Common myeloid progenitor, CD34-positive (primary cell): ENCODE data around the gene APOD.

Experiments used
- CTCF ChIA-PET: fragments of 350-600 bp; sonication (Branson Sonifier 250); formaldehyde crosslinking; loops from one replicate; lab custom pipeline; 2021; ENCODE audit warnings: antibody characterized with exemption; lab: Charles Lee
- POLR2A ChIA-PET: fragments of 350-600 bp; sonication (Branson Sonifier 250); formaldehyde crosslinking; loops from one replicate; lab custom pipeline; 2021; ENCODE audit warnings: antibody characterized with exemption; lab: Charles Lee
- DNase-seq, 3 donors: peaks; one replicate each; pipeline versions ENCODE4 v3.0.0 to v3.0.0-alpha.2; 2013
- H3K27ac ChIP-seq, 2 experiments: 1 replicate in 1 of 2; 2 replicates in 1 of 2; pipeline ENCODE4 v1.7.0; 2013; ENCODE audit warnings: inconsistent platforms in 2 of 2, low read length in 2 of 2, mild to moderate bottlenecking in 2 of 2, low read depth in 1 of 2, moderate library complexity in 1 of 2; ENCODE audit not compliant: severe bottlenecking in 2 of 2, insufficient read depth in 1 of 2, poor library complexity in 1 of 2
- H3K27me3 ChIP-seq, 5 experiments: replicated peaks in 2 of 5; 1 replicate in 3 of 5; 2 replicates in 2 of 5; pipeline versions ENCODE4 v1.6.1 to v1.7.0; 2013; ENCODE audit warnings: low read length in 4 of 5, mild to moderate bottlenecking in 2 of 5, moderate library complexity in 2 of 5, inconsistent platforms in 1 of 5; ENCODE audit not compliant: insufficient read depth in 5 of 5, control insufficient read depth in 4 of 5
- H3K36me3 ChIP-seq, 4 experiments: 1 replicate in 2 of 4; 2 replicates in 2 of 4; pipeline versions ENCODE4 v1.6.1 to v1.7.0; 2013; ENCODE audit warnings: low read length in 3 of 4, control low read depth in 1 of 4, mild to moderate bottlenecking in 1 of 4; ENCODE audit not compliant: control insufficient read depth in 4 of 4, insufficient read depth in 4 of 4
- H3K4me1 ChIP-seq, 4 experiments: 1 replicate in 3 of 4; 2 replicates in 1 of 4; pipeline versions ENCODE4 v1.6.1 to v1.7.1; 2013; ENCODE audit warnings: low read length in 3 of 4, mild to moderate bottlenecking in 3 of 4, control low read depth in 1 of 4, inconsistent platforms in 1 of 4, moderate library complexity in 1 of 4; ENCODE audit not compliant: control insufficient read depth in 4 of 4, insufficient read depth in 4 of 4; ENCODE audit errors: control extremely low read depth in 1 of 4
- H3K4me3 ChIP-seq, 7 experiments: 1 replicate in 4 of 7; 2 replicates in 3 of 7; pipeline versions ENCODE4 v1.5.1 to v1.7.0; 2013; ENCODE audit warnings: mild to moderate bottlenecking in 7 of 7, low read length in 6 of 7, moderate library complexity in 6 of 7, inconsistent platforms in 2 of 7, low read depth in 2 of 7, control low read depth in 1 of 7; ENCODE audit not compliant: insufficient read depth in 4 of 7, control insufficient read depth in 1 of 7; ENCODE audit errors: extremely low read depth in 1 of 7
- H3K9me3 ChIP-seq, 5 experiments: 1 replicate in 4 of 5; 2 replicates in 1 of 5; pipeline versions ENCODE4 v1.6.1 to v1.7.1; 2013; ENCODE audit warnings: low read length in 4 of 5, mild to moderate bottlenecking in 2 of 5, inconsistent platforms in 1 of 5, low read depth in 1 of 5, moderate library complexity in 1 of 5; ENCODE audit not compliant: control insufficient read depth in 4 of 5, insufficient read depth in 2 of 5; ENCODE audit errors: control extremely low read depth in 1 of 5
- WGBS: methylation state at CpG from one replicate; pipeline ENCODE4 v1.1.5; 2013; ENCODE audit not compliant: insufficient coverage; 5-methylcytosine and 5-hydroxymethylcytosine counted together

The APOD gene

GRCh38 chr3:195584543-195584870 is 767 bp upstream of the APOD start:
- Histone ChIP-seq H3K36me3 (no peaks in the 10 kb centered on the region), H3K4me3 (no peak overlapping the region), H3K9me3 (peaks cover 0 to 7% (median 6%) of the 10 kb centered on the region in 5 experiments), H3K27ac (no peak overlapping the region), H3K27me3 (no peaks in the 10 kb centered on the region), H3K4me1 (peaks cover 0 to 2% (median 0%) of the 10 kb centered on the region in 4 experiments)
- no peak for DNase-seq
- 100% methylated on average over 2 of the region's 4 CpGs for WGBS
- ChIA-PET POLR2A (no interaction called here), CTCF (no interaction called here)

- WGBS: 87% methylated on average over 7 of the region's 9 CpGs
- CTCF ChIA-PET: no interaction called here
- H3K27me3 ChIP-seq: peaks cover 0 to 5% (median 0%) of the 10 kb centered on the region in 5 experiments
- no peak overlapping the region for H3K4me3 ChIP-seq
- peaks cover 0 to 2% (median 0%) of the 10 kb centered on the region in 4 experiments for H3K4me1 ChIP-seq
- DNase-seq: no peak
- no peaks in the 10 kb centered on the region for H3K36me3 ChIP-seq
- H3K27ac ChIP-seq: no peak overlapping the region
- H3K9me3 ChIP-seq: no peaks in the 10 kb centered on the region
- POLR2A ChIA-PET: no interaction called here
Measured at GRCh38 chr3:195582947-195583346, 793 bp downstream of the APOD start.

- H3K27me3 ChIP-seq: peaks cover 0 to 5% (median 0%) of the 10 kb centered on the region in 5 experiments
- no peaks in the 10 kb centered on the region for H3K36me3 ChIP-seq
- 93% methylated on average over 3 of the region's 6 CpGs for WGBS
- peaks cover 0 to 2% (median 0%) of the 10 kb centered on the region in 4 experiments for H3K4me1 ChIP-seq
- no peaks in the 10 kb centered on the region for H3K9me3 ChIP-seq
- H3K27ac ChIP-seq: no peak overlapping the region
- DNase-seq: no peak
- no peak overlapping the region for H3K4me3 ChIP-seq
- ChIA-PET POLR2A (no interaction called here), CTCF (interaction anchor here (1.1 kb wide), 1 partner anchor 25 kb away, joined by 4 read pairs; no protein-coding TSS in a partner anchor)
Measured at GRCh38 chr3:195580744-195581443, 2.8 kb downstream of the APOD start.

- no peak for DNase-seq
- Histone ChIP-seq H3K36me3 (no peaks in the 10 kb centered on the region), H3K27ac (no peak overlapping the region), H3K4me1 (peaks cover 0 to 2% (median 0%) of the 10 kb centered on the region in 4 experiments), H3K4me3 (no peak overlapping the region), H3K9me3 (no peaks in the 10 kb centered on the region), H3K27me3 (peaks cover 0 to 5% (median 0%) of the 10 kb centered on the region in 5 experiments)
- POLR2A ChIA-PET: no interaction called here
- CTCF ChIA-PET: interaction anchor here (0.6 kb wide), 1 partner anchor 537 kb away, joined by 3 read pairs; no protein-coding TSS in a partner anchor
- WGBS: 98% methylated on average over 11 of the region's 12 CpGs
Measured at GRCh38 chr3:195579281-195579680, 4.5 kb downstream of the APOD start.

GRCh38 chr3:195578565-195578964 is 5.2 kb downstream of the APOD start:
- Histone ChIP-seq H3K4me1 (peaks cover 0 to 2% (median 0%) of the 10 kb centered on the region in 4 experiments), H3K9me3 (no peaks in the 10 kb centered on the region), H3K27ac (no peak overlapping the region), H3K27me3 (peaks cover 0 to 5% (median 0%) of the 10 kb centered on the region in 5 experiments), H3K4me3 (no peak overlapping the region), H3K36me3 (no peaks in the 10 kb centered on the region)
- POLR2A ChIA-PET: no interaction called here
- WGBS: 100% methylated on average over 4 of the region's 6 CpGs
- CTCF ChIA-PET: interaction anchor here (0.6 to 1.4 kb wide), 2 partner anchors 15 to 536 kb away, joined by 3 read pairs; no protein-coding TSS in a partner anchor
- no peak for DNase-seq

GRCh38 chr3:195577645-195578177 is 6.0 kb downstream of the APOD start:
- DNase-seq: no peak
- POLR2A ChIA-PET: no interaction called here
- Histone ChIP-seq H3K4me3 (no peak overlapping the region), H3K36me3 (no peaks in the 10 kb centered on the region), H3K27me3 (peaks cover 0 to 5% (median 0%) of the 10 kb centered on the region in 5 experiments), H3K27ac (no peak overlapping the region), H3K4me1 (peaks cover 0 to 2% (median 0%) of the 10 kb centered on the region in 4 experiments), H3K9me3 (no peaks in the 10 kb centered on the region)
- CTCF ChIA-PET: interaction anchor here (1.4 kb wide), 1 partner anchor 14 kb away, joined by 3 read pairs; no protein-coding TSS in a partner anchor
- 63% methylated on average over 3 of the region's 9 CpGs for WGBS
